Cardiac muscle cell (in vitro differentiated cells and primary cell): ENCODE data around the gene WASF1. TPM values are rescaled to one million over a fixed set of nuclear protein-coding genes. Genes with fewer than 3 reads are reported as not detected.
A peak's percentile ranks its signal among the peaks of the same experiment; 100 is the strongest.

Experiments
- DNase-seq, 2 donors: peaks; one replicate each; pipeline versions ENCODE4 v3.0.0 to v3.0.0-alpha.2; 2010 to 2017; ENCODE audit warnings: low read depth in 1 of 2, low spot score in 1 of 2
- H3K27ac ChIP-seq: fragments of 200-600 bp; sonication (generic); 2 replicates; pipeline ENCODE4 v1.5.1; 2016
- H3K27me3 ChIP-seq: fragments of 200-600 bp; sonication (generic); 2 replicates; pipeline ENCODE4 v1.6.0; 2016; ENCODE audit warnings: control low read depth
- H3K36me3 ChIP-seq: fragments of 200-600 bp; sonication (generic); 2 replicates; pipeline ENCODE4 v1.5.1; 2016; ENCODE audit warnings: control low read depth
- H3K4me1 ChIP-seq: fragments of 200-600 bp; sonication (generic); 2 replicates; pipeline ENCODE4 v1.8.1; 2017; ENCODE audit warnings: low read depth, mild to moderate bottlenecking, mixed run types
- H3K4me3 ChIP-seq: fragments of 200-600 bp; sonication (generic); 2 replicates; pipeline ENCODE4 v1.5.1; 2016; ENCODE audit warnings: mild to moderate bottlenecking
- H3K9me3 ChIP-seq: fragments of 200-600 bp; sonication (generic); 2 replicates; pipeline ENCODE4 v1.5.1; 2017; ENCODE audit warnings: low read depth, mild to moderate bottlenecking, control low read depth
- CTCF ChIP-seq: IDR thresholded peaks from 2 replicates; pipeline ENCODE4 v1.5.1; 2012; ENCODE audit warnings: low read depth, mild to moderate bottlenecking, low read length
- polyA plus RNA-seq: library from polyadenylated mRNA; unstranded; fragments of >200 nt; fragmentation: Nextera tagmentation; extraction: Ambion mirVana; gene quantifications from 2 replicates; pipeline ENCODE4 v1.2.1, GENCODE V29; 2016
- total RNA-seq: library from RNA; depleted of rRNA; stranded (reverse); fragments of >200 nt; gene quantifications from 2 replicates; pipeline ENCODE4 v1.2.3, GENCODE V29; 2016

Gene WASF1
- total and polyA plus RNA-seq, 2 experiments from 2014 or later, result 46.3 to 70.9 TPM

DNA sequence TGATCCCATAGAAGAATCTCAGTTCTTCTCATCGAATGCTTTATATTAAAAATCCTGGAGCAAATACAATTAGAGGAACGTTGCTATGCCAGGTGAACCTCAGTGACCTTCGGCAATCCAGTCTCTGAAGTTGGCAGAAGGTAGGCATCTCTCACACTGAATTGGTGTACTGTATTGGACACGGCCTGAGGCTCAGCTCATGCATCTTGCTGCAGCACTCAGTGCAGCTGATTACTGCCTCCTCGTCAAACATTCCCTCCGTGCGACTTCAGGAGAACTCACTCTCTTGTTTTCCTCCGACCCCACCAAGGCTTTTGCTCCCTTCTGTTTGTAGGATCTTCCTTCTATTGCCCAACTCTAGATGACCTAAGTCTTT is 110.9 kb downstream of the WASF1 start:
- DNase-seq, result no peak
- H3K27me3 ChIP-seq, result no peaks in the 10 kb centered on the region
- no peak for TF ChIP-seq CTCF
- H3K4me3 ChIP-seq, result no peak overlapping the region
- H3K4me1 ChIP-seq, result peaks cover 36% of the 10 kb centered on the region
- no peaks in the 10 kb centered on the region for H3K36me3 ChIP-seq
- no peaks in the 10 kb centered on the region for H3K9me3 ChIP-seq
- H3K27ac ChIP-seq, result peak overlapping the region; percentile 55

DNA sequence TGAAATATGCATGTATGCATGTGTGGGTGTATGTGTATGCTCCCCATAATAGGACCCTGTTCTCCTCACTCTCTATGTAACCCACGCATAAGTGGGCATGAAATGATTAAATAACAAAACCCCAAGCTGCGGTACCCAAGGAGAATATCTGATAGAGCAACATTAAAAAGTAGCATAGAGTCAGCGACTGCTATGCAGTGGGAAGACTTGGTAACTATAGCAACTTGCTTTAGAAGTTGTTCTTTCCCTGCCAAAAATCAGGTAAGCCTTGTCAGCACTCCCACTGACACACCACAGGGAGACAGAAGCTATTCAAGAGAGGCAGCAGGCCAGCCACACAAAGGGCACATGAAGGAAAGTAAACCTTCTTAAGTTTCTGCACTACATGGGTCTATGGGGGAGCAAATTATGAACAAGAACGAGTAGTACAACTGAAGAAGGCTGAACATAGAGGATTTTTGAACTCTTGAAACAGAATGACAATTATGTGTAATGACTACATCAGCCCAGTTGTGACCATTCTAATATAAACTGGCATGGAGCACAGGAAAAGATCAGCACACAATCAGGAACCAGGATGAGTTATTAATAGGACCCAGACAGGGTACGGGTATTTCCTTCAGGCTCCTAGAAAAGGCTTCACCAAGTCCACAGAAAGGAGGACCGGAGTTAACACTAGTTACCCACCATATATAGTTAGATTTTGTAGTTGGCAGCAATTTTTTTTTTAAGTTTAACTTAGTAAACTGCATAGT is 111.5 kb downstream of the WASF1 start:
- no peaks in the 10 kb centered on the region for H3K36me3 ChIP-seq
- H3K9me3 ChIP-seq, result no peaks in the 10 kb centered on the region
- H3K27me3 ChIP-seq, result no peaks in the 10 kb centered on the region
- DNase-seq, result peak; percentile 19 to 54
- peak overlapping the region; percentile 55 for H3K27ac ChIP-seq
- TF ChIP-seq CTCF, result no peak
- H3K4me1 ChIP-seq, result peaks cover 36% of the 10 kb centered on the region
- H3K4me3 ChIP-seq, result no peak overlapping the region

DNA sequence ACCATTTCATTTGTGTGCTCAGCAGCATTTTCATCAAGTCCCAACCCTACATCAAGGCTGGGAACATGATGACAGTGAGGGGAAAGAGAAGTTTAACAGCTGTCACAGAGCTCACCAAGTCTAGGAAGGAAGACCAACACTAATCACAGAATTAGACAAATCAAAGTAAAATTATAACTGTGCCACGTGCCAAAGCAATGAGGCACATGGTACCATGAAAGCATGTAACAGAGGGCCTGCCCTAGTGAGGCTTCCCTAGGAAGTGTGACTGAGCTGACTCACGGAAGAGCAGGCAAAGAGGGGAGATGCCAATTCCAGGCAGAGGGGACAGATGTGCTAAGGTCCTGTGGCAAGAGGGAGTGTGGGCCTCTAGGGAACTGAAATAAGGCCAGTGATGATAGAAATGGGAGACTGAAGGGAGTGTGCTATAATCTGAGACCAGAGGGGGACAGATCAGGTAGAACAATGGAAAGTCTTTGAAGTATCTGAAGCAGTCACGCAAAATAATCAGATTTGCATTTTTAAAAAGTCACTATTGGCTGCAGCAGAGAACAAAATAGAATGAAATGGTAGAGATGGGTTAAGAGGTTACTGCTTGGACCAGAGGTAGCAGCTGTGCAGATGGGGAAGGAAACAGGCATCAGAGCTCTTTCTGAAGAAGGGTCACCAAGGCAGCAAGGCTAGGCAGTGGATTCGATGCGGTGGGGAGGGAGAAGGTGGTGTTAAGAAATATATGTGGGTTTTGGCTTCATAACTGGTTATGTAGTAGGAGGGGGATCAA is 114.5 kb downstream of the WASF1 start:
- TF ChIP-seq CTCF, result no peak
- no peaks in the 10 kb centered on the region for H3K36me3 ChIP-seq

GRCh38 chr6:110063594-110064263 is 115.7 kb downstream of the WASF1 start:
- Histone ChIP-seq H3K9me3 (no peaks in the 10 kb centered on the region), H3K4me1 (peaks cover 19% of the 10 kb centered on the region), H3K27ac (no peak overlapping the region), H3K36me3 (no peaks in the 10 kb centered on the region), H3K4me3 (no peak overlapping the region), H3K27me3 (no peaks in the 10 kb centered on the region)
- TF ChIP-seq CTCF, result no peak
- DNase-seq, result no peak

More for the DNA sequence above, 114.5 kb downstream of the WASF1 start:
- no peaks in the 10 kb centered on the region for H3K27me3 ChIP-seq
- no peak overlapping the region for H3K4me3 ChIP-seq
- DNase-seq, result no peak
- H3K9me3 ChIP-seq, result no peaks in the 10 kb centered on the region
- peaks cover 31% of the 10 kb centered on the region for H3K4me1 ChIP-seq
- H3K27ac ChIP-seq, result no peak overlapping the region

GRCh38 chr6:110055387-110055735 is 124.1 kb downstream of the WASF1 start:
- no peaks in the 10 kb centered on the region for H3K9me3 ChIP-seq
- H3K27ac ChIP-seq, result no peak overlapping the region
- H3K4me3 ChIP-seq, result no peak overlapping the region
- H3K27me3 ChIP-seq, result no peaks in the 10 kb centered on the region
- no peaks in the 10 kb centered on the region for H3K4me1 ChIP-seq
- H3K36me3 ChIP-seq, result no peaks in the 10 kb centered on the region
- no peak for TF ChIP-seq CTCF
- DNase-seq, result no peak
